GM23248 (cell line): Measurements from ENCODE around the gene PPBP. TPM values are rescaled to one million over a fixed set of nuclear protein-coding genes. Genes with fewer than 3 reads are reported as not detected.

Experiments
- DNase-seq: peaks from one replicate; pipeline ENCODE4 v3.0.0-alpha.2; 2015
- H2AFZ ChIP-seq: fragments of 200-600 bp; sonication (generic); 2 replicates; pipeline ENCODE4 v1.6.1; 2016; ENCODE audit warnings: antibody characterized with exemption
- H3F3A ChIP-seq: fragments of 200-600 bp; sonication (generic); 2 replicates; pipeline ENCODE4 v1.6.1; 2016; ENCODE audit warnings: mild to moderate bottlenecking, antibody characterized with exemption, mixed run types; ENCODE audit not compliant: insufficient read depth
- H3K27ac ChIP-seq: fragments of 200-600 bp; sonication (generic); 2 replicates; pipeline ENCODE4 v1.5.1; 2016; ENCODE audit warnings: mild to moderate bottlenecking
- H3K27me3 ChIP-seq: fragments of 200-600 bp; sonication (generic); replicated peaks from 2 replicates; pipeline ENCODE4 v1.6.1; 2016; ENCODE audit warnings: mild to moderate bottlenecking; ENCODE audit not compliant: insufficient read depth
- H3K36me3 ChIP-seq: fragments of 200-600 bp; sonication (generic); 2 replicates; pipeline ENCODE4 v1.6.1; 2016; ENCODE audit warnings: low read depth, mild to moderate bottlenecking
- H3K4me1 ChIP-seq: fragments of 200-600 bp; sonication (generic); 2 replicates; pipeline ENCODE4 v1.6.1; 2016; ENCODE audit warnings: mild to moderate bottlenecking; ENCODE audit not compliant: insufficient read depth
- H3K4me2 ChIP-seq: fragments of 200-600 bp; sonication (generic); one replicate; pipeline ENCODE4 v1.6.1; 2016; ENCODE audit warnings: mild to moderate bottlenecking; ENCODE audit not compliant: unreplicated experiment
- H3K4me3 ChIP-seq: fragments of 200-600 bp; sonication (generic); 2 replicates; pipeline ENCODE4 v1.5.1; 2016; ENCODE audit warnings: mild to moderate bottlenecking
- H3K79me2 ChIP-seq: fragments of 200-600 bp; sonication (generic); 2 replicates; pipeline ENCODE4 v1.6.1; 2016; ENCODE audit warnings: mild to moderate bottlenecking; ENCODE audit not compliant: insufficient read depth
- H3K9ac ChIP-seq: fragments of 200-600 bp; sonication (generic); 2 replicates; pipeline ENCODE4 v1.6.1; 2016; ENCODE audit warnings: mild to moderate bottlenecking
- H3K9me2 ChIP-seq: fragments of 200-600 bp; sonication (generic); 2 replicates; pipeline ENCODE4 v1.6.1; 2016; ENCODE audit warnings: mixed run types, mild to moderate bottlenecking, moderate library complexity; ENCODE audit not compliant: insufficient read depth
- H3K9me3 ChIP-seq: fragments of 200-600 bp; sonication (generic); one replicate; pipeline ENCODE4 v1.6.1; 2017; ENCODE audit warnings: low read depth
- H4K20me1 ChIP-seq: fragments of 200-600 bp; sonication (generic); 2 replicates; pipeline ENCODE4 v1.6.0; 2016; ENCODE audit not compliant: insufficient read depth
- EZH2 ChIP-seq: fragments of 200-600 bp; sonication (generic); IDR thresholded peaks from 2 replicates; pipeline ENCODE4 v1.6.1; 2018; ENCODE audit warnings: antibody characterized with exemption, mild to moderate bottlenecking; ENCODE audit not compliant: insufficient read depth, poor library complexity, severe bottlenecking
- EZH2phosphoT487 ChIP-seq: fragments of 200-600 bp; sonication (generic); IDR thresholded peaks from 2 replicates; pipeline ENCODE4 v1.6.1; 2018; ENCODE audit warnings: antibody characterized with exemption, moderate library complexity, mild to moderate bottlenecking, low read depth; ENCODE audit not compliant: insufficient read depth
- in situ Hi-C: fragments of 300-500 bp; cut with MboI; formaldehyde crosslinking; loops from 2 replicates; pipeline ENCODE4 v1.15.0; 2020
- polyA plus RNA-seq: library from polyadenylated mRNA; unstranded; fragments of >200 nt; fragmentation: Nextera tagmentation; extraction: Ambion mirVana; gene quantifications from 2 replicates; pipeline ENCODE4 v1.2.1, GENCODE V29; 2016
- small RNA-seq: library from RNA; depleted of rRNA; stranded (forward); fragments of <200 nt; gene quantifications from one replicate; pipeline ENCODE3, GENCODE V24; 2014; ENCODE audit warnings: low read depth, low replicate concordance
- total RNA-seq: library from RNA; depleted of rRNA; stranded (reverse); fragments of >200 nt; shearing (Covaris generic); gene quantifications from 2 replicates; pipeline ENCODE4 v1.2.3, GENCODE V29; 2014; rRNA removed

PPBP gene
- total and polyA plus RNA-seq, 2 experiments from 2014 or later: not detected

- no peaks in the 10 kb centered on the region for H3K4me1 ChIP-seq
- no peak overlapping the region for H2AFZ ChIP-seq
- H3K27ac ChIP-seq: no peak overlapping the region
- H3K36me3 ChIP-seq: no peaks in the 10 kb centered on the region
- no peaks in the 10 kb centered on the region for H4K20me1 ChIP-seq
- no peaks in the 10 kb centered on the region for H3K79me2 ChIP-seq
- DNase-seq: no peak
- no peaks in the 10 kb centered on the region for H3F3A ChIP-seq
- no peak overlapping the region for H3K9ac ChIP-seq
- no peaks in the 10 kb centered on the region for H3K9me3 ChIP-seq
- no peak overlapping the region for H3K4me2 ChIP-seq
- in situ Hi-C loops: loop anchor here (25.0 kb wide), 1 partner anchor 631 kb away; no protein-coding TSS in a partner anchor
- H3K4me3 ChIP-seq: peak overlapping the region; percentile 67
- TF ChIP-seq EZH2: no peak
- no peaks in the 10 kb centered on the region for H3K9me2 ChIP-seq
- peaks cover 16% of the 10 kb centered on the region; the same call in 1 of the 2 replicates for H3K27me3 ChIP-seq
These were observed 44.4 kb downstream of the PPBP start for GRCh38 chr4:73943555-73943954.

- H3K9ac ChIP-seq: no peak overlapping the region
- H3F3A ChIP-seq: no peaks in the 10 kb centered on the region
- no peak for TF ChIP-seq EZH2
- no peak for TF ChIP-seq EZH2phosphoT487
- H3K4me3 ChIP-seq: no peak overlapping the region
- no peak overlapping the region for H3K27ac ChIP-seq
- H3K27me3 ChIP-seq: no peaks in the 10 kb centered on the region
- no peaks in the 10 kb centered on the region for H3K4me1 ChIP-seq
- H3K9me3 ChIP-seq: no peaks in the 10 kb centered on the region
- H4K20me1 ChIP-seq: no peaks in the 10 kb centered on the region
- DNase-seq: no peak
- no peaks in the 10 kb centered on the region for H3K79me2 ChIP-seq
- no peak overlapping the region for H2AFZ ChIP-seq
- in situ Hi-C loops: loop anchor here (25.0 kb wide), 1 partner anchor 625 kb away; no protein-coding TSS in a partner anchor
- H3K4me2 ChIP-seq: no peak overlapping the region
- no peaks in the 10 kb centered on the region for H3K36me3 ChIP-seq
- no peaks in the 10 kb centered on the region for H3K9me2 ChIP-seq
These were observed 51.0 kb downstream of the PPBP start for GRCh38 chr4:73936969-73937368.

Small RNA genes within 50 kb of the gene (small RNA-seq; reads per million reads assigned to genes)
- not detected for gene RN7SL218P

Other genes starting within 250 kb of the PPBP start
- gene CXCL8, start 247.6 kb downstream of the PPBP start, total RNA-seq: 20.0 TPM in 2 replicates
- gene CXCL8, start 247.6 kb downstream of the PPBP start, polyA plus RNA-seq: 15.5 and 15.9 TPM in 2 replicates
- gene CXCL6, start 151.5 kb downstream of the PPBP start, total RNA-seq: 8.1 and 13.5 TPM in 2 replicates
- 16.3 and 17.9 TPM in 2 replicates for gene CXCL6, start 151.5 kb downstream of the PPBP start, polyA plus RNA-seq
- 13.8 TPM in 1 of 2 replicates, not detected in the other for gene PF4V1, start 134.9 kb downstream of the PPBP start, total RNA-seq
- 6.5 and 8.1 TPM in 2 replicates for gene PF4V1, start 134.9 kb downstream of the PPBP start, polyA plus RNA-seq
- 12.9 and 14.8 TPM in 2 replicates for gene CXCL1, start 118.8 kb downstream of the PPBP start, total RNA-seq
- 12.6 and 13.9 TPM in 2 replicates for gene CXCL1, start 118.8 kb downstream of the PPBP start, polyA plus RNA-seq
- gene PF4, start 6.2 kb downstream of the PPBP start, total RNA-seq: not detected in 2 replicates
- gene PF4, start 6.2 kb downstream of the PPBP start, polyA plus RNA-seq: not detected in 2 replicates
- not detected in 2 replicates for gene CXCL5, start 10.5 kb upstream of the PPBP start, total RNA-seq
- not detected in 2 replicates for gene CXCL5, start 10.5 kb upstream of the PPBP start, polyA plus RNA-seq
- gene CXCL3, start 50.5 kb upstream of the PPBP start, total RNA-seq: not detected in 2 replicates
- 2.1 and 3.0 TPM in 2 replicates for gene CXCL3, start 50.5 kb upstream of the PPBP start, polyA plus RNA-seq
- gene CXCL2, start 111.0 kb upstream of the PPBP start, total RNA-seq: 2.4 and 6.7 TPM in 2 replicates
- gene CXCL2, start 111.0 kb upstream of the PPBP start, polyA plus RNA-seq: 6.0 TPM in 2 replicates
- gene MTHFD2L, start 169.9 kb upstream of the PPBP start, total RNA-seq: 6.3 and 10.7 TPM in 2 replicates
- gene MTHFD2L, start 169.9 kb upstream of the PPBP start, polyA plus RNA-seq: 7.9 and 9.0 TPM in 2 replicates